BE2C (cell line): Measurements from ENCODE around the gene FAM124B.
"Not testable (repeated sequence)": the region's sequence is repeated elsewhere in the genome, so short reads cannot be mapped to it uniquely, and the experiment has no call there.

Experiments used
- DNase-seq: peaks from one replicate; pipeline ENCODE4 v3.0.0-alpha.2; 2020
- H3K27me3 ChIP-seq: fragments of 250-450 bp; sonication (Bioruptor Pico); 2 replicates; pipeline ENCODE4 v1.5.1; 2020; ENCODE audit warnings: mild to moderate bottlenecking
- H3K36me3 ChIP-seq: fragments of 250-450 bp; sonication (Bioruptor Pico); 2 replicates; pipeline ENCODE4 v1.5.1; 2020; ENCODE audit warnings: mild to moderate bottlenecking
- H3K4me1 ChIP-seq: fragments of 250-450 bp; sonication (Bioruptor Pico); 2 replicates; pipeline ENCODE4 v1.5.1; 2020
- H3K4me3 ChIP-seq: 2 replicates; pipeline ENCODE4 v1.5.1; 2011; ENCODE audit warnings: low read depth, low read length
- H3K9me3 ChIP-seq: fragments of 250-450 bp; sonication (Bioruptor Pico); 2 replicates; pipeline ENCODE4 v1.5.1; 2020
- CTCF ChIP-seq: IDR thresholded peaks from 2 replicates; pipeline ENCODE4 v1.5.1; 2012; ENCODE audit warnings: mild to moderate bottlenecking, low read depth, low read length

FAM124B gene

DNA sequence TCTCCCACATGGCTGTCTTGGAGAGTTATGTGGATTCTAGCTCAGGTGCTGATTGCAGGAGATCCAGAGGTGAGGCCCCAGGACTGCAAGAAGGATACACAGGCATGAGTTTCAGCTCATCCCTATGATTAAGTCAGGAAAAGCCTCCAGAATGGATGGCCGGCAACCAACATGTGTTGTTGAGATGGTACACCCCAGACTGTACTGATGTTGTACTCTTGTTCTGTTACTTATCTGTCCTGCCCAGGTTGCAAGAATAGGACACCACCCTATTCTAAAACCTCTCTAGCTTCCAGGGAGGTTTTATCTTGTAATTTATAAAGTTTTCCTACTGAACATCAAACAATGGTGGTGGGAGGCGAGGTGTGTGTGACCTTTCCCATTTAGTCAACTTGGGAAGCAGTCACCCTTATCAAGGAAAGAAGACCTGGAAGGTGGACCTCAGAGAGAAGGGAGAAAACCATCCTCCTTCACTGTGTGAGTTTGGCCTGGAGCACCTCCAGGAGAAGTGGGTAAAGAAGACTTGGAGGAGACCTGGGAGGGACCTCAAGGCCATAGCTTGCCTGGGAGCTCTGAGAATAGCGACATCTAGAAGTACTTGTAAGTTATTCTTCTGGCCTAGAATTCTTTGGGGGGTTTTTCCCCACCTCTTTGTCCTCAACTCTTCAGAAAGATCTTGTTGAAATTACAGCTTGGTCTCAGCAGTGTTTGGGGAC, 8.6 kb downstream of the FAM124B start:
- Histone ChIP-seq H3K36me3 (no peaks in the 10 kb centered on the region), H3K9me3 (no peaks in the 10 kb centered on the region), H3K4me1 (peaks cover 4% of the 10 kb centered on the region; the same call in 1 of the 2 replicates), H3K4me3 (no peak overlapping the region), H3K27me3 (no peaks in the 10 kb centered on the region)
- TF ChIP-seq CTCF: no peak
- DNase-seq: no peak

DNA sequence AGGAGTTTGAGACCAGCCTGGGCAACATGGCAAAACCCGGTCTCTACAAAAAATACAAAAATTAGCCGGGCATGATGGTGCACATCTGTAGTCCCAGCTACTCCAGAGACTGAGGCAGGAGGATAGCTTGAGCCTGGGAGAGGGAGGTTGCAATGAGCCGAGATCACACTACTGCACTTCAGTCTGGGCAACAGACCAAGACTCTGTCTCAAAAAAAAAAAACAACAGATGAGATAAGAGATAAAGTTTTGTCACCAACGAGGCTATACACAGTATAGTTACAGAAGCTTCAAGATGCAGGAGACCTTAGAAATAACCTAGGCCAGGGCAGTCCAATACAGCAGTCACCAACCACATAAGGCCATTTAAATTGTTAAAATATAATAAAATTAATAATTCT, 9.4 kb downstream of the FAM124B start:
- Histone ChIP-seq H3K9me3 (no peaks in the 10 kb centered on the region), H3K4me3 (no peak overlapping the region), H3K36me3 (no peaks in the 10 kb centered on the region), H3K27me3 (no peaks in the 10 kb centered on the region), H3K4me1 (peaks cover 4% of the 10 kb centered on the region; the same call in 1 of the 2 replicates)
- no peak for TF ChIP-seq CTCF
- DNase-seq: no peak

DNA sequence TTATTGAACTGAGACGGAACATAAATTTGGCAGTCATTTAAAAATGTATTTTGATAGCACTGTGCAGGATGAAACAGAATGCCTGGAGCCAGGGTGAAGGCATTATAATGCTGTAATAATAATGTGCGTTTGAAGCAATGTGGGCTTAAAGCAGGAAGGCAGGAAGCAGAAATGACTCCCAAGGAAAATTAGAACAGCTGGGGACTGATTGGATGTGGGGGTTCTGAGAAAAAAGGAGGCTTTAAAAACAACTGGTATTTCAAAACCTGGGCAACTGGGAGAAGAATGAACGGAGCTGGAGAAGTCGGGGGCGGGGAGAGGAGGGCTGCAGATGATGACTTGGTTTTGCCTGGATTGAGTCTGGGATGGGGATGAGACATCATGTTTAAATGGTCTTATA, 12.6 kb downstream of the FAM124B start:
- Histone ChIP-seq H3K36me3 (no peaks in the 10 kb centered on the region), H3K9me3 (no peaks in the 10 kb centered on the region), H3K4me3 (no peak overlapping the region), H3K4me1 (no peaks in the 10 kb centered on the region; the same call in 1 of the 2 replicates), H3K27me3 (no peaks in the 10 kb centered on the region)
- DNase-seq: no peak
- TF ChIP-seq CTCF: no peak

- no peak for TF ChIP-seq CTCF
- H3K27me3 ChIP-seq: no peaks in the 10 kb centered on the region
- DNase-seq: no peak
- no peak overlapping the region for H3K4me3 ChIP-seq
- no peaks in the 10 kb centered on the region for H3K9me3 ChIP-seq
- H3K4me1 ChIP-seq: no peaks in the 10 kb centered on the region; the same call in 1 of the 2 replicates
- H3K36me3 ChIP-seq: no peaks in the 10 kb centered on the region
Measured at GRCh38 chr2:224386876-224387275, 15.0 kb downstream of the FAM124B start.

DNA sequence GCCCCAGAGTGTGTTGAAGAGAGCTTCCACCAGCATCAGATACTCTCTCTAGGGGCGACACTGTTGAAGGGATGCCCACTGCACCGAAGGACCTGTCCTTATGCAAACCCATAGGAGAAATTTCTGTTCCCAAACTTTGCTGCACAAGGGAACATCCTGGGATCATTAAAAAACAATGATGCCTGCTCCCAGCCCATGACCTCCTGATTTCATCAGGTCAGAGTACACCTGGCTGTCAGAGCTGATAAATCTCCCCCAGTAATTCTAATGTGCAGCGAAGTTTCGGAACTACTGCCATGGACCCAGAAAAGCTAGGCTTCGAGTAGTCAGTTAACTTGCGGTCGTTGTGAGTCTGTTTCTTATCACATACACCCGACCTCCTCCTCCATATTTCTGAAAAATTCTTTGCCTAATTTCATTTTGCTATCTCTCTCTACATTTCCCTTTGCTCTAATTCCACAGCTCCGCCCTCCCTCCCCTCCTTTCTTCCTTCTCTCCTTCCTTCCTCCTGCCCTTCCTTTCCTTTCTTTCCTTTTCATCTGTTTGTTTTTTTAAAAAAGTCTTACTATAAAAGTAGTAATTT, 18.8 kb downstream of the FAM124B start:
- Histone ChIP-seq H3K36me3 (no peaks in the 10 kb centered on the region), H3K4me3 (no peak overlapping the region), H3K4me1 (no peaks in the 10 kb centered on the region; the same call in 1 of the 2 replicates), H3K9me3 (no peaks in the 10 kb centered on the region), H3K27me3 (no peaks in the 10 kb centered on the region)
- DNase-seq: no peak
- TF ChIP-seq CTCF: no peak

GRCh38 chr2:224382280-224382647, 19.6 kb downstream of the FAM124B start:
- H3K4me1 ChIP-seq, H3K4me3 ChIP-seq, DNase-seq, H3K36me3 ChIP-seq, H3K9me3 ChIP-seq, H3K27me3 ChIP-seq: not testable (repeated sequence)
